SIG-M5 (cell line): ENCODE results near the gene ZNF408.
"Not testable (repeated sequence)": the region's sequence is repeated elsewhere in the genome, so short reads cannot be mapped to it uniquely, and the experiment has no call there.

Experiments used
- DNase-seq: peaks from one replicate; lab custom pipeline; 2025; lab: John Stamatoyannopoulos, UW

Gene ZNF408

GRCh38 chr11:46697723-46698122, 3.1 kb upstream of the ZNF408 start:
- DNase-seq, result no peak

DNA sequence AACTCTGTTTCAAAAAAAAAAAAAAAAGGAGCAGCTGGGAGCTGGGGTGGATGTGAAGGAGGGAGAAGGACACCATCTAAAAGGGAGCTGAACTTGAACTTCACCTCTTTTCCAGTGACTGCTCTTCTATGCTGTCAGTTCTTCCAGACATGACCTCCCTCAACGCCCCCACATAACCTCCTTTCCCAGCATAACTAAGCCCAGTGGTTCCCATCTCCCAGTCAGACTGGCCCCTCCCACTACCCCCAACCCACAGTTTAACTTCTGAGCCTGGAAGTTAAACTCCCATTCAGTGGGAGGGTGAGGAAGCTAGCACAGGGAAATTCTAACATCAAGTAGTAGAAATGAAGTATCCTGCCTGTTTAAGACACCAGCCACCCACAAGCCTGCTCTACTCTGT, 2.2 kb upstream of the ZNF408 start:
- DNase-seq, result no peak

GRCh38 chr11:46701078-46701654, 335 bp downstream of the ZNF408 start:
- DNase-seq, result no peak

DNA sequence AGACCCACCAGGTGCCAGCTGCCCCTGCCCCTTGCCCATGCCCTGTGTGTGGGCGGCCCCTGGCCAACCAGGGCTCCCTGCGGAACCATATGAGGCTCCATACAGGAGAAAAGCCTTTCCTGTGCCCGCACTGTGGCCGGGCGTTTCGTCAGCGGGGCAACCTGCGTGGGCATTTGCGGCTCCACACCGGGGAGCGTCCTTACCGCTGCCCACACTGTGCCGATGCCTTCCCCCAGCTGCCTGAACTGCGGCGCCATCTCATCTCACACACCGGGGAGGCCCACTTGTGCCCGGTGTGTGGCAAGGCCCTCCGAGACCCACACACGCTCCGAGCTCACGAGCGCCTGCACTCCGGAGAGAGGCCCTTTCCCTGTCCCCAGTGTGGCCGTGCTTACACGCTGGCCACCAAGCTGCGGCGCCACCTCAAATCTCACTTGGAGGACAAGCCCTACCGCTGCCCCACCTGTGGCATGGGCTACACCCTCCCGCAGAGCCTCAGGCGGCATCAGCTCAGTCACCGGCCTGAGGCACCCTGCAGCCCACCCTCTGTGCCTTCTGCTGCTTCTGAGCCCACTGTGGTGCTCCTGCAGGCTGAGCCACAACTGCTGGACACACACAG, 4.3 kb downstream of the ZNF408 start:
- DNase-seq, result no peak

DNA sequence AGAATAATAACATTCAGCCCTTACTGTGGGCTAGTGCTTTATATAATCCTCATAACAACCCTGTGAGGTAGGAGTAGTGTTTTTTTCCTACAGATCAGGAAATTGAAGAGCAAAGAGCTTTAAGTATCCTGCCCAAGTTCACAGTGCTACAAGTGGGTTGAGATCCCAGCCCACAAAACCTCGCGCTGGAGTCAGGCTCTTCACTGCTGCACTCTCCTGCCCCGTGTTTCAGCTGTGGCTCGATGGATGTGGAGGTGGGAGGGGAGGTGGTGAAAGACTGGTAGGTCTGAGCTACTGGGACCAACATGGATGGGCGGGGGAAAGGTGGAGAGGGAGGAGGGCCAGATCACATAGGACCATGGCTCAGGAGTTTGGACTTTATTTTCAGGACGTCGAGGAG, 6.1 kb downstream of the ZNF408 start:
- DNase-seq, result no peak

DNA sequence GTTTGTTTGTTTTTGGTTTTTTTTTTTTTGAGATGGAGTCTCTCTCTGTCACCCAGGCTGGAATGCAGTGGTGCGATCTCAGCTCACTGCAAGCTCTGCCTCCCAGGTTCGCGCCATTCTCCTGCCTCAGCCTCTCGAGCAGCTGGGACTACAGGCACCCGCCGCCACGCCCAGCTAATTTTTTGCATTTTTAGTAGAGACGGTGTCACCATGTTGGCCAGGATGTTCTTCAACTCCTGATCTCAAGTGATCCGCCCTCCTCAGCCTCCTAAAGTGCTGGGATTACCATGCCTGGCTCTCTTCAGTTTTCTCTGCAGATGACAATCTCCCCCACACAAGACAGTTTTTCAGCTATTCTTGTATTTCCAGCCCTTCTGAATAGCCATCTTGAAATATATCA, 8.5 kb downstream of the ZNF408 start:
- not testable (repeated sequence) for DNase-seq

DNA sequence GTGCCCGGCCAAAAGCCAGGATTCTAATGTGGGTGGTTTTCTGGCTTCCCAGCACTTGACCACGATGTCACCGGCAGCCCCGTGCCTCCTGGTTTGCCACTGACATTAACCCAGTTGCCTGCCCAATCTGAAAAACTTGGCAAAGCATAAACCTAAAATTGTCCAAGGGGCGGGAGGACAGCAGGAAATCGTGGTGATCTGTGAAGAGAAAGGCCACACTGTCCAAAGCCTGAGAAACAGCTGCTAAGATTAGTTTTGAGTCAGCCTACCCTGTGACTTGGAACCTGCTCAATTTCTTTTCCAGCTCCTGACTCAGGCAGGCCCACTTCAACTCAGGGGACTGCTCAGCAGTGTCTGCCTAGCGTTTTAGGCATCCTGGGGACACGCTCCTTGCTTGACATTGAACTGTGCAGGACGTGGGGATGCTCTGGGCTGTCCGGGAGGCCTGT, 10.0 kb downstream of the ZNF408 start:
- no peak for DNase-seq

- DNase-seq, result no peak
These were observed 10.5 kb downstream of the ZNF408 start for GRCh38 chr11:46711303-46711702.

DNA sequence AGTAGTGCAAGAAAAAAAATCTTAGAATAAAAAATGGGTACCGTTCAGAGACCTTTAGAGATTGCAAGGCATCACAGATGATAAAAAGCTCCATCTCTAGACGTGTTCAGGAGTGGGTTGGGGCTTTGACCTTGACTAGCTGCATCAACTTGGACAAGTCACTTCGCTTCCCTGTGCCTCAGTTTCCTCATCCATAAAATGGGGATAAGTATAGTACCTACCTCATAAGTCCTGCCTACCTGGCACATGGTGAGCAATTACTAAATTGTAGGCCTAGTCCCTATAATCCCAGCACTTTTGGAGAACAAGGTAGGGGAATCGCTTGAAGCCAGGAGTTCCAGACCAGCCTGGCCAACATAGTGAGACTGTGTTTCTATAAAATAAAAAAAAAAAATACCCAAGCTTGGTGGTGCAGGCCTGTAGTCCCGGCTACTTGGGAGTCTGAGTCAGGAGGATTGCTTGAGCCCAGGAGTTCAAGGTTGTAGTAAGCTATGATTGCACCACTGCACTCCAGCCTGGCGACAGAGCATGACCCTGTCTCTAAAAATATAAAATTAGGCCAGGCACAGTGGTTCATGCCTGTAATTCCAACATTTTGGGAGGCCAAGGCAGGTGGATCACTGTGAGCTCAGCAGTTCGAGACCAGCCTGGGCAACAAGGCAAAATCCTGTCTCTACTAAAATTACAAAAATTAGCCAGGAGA, 12.2 kb downstream of the ZNF408 start:
- no peak for DNase-seq

- DNase-seq, result not testable (repeated sequence)
These were observed 17.0 kb downstream of the ZNF408 start for GRCh38 chr11:46717825-46718154.

GRCh38 chr11:46718155-46719019, 17.6 kb downstream of the ZNF408 start:
- DNase-seq, result no peak

GRCh38 chr11:46719048-46719542, 18.3 kb downstream of the ZNF408 start, which contains the start of gene F2:
TSS of gene F2 (plus strand) at chr11:46719213. CDS start at chr11:46719236, 23 bp downstream.
- no peak for DNase-seq

- no peak for DNase-seq
These were observed 18.9 kb downstream of the ZNF408 start for GRCh38 chr11:46719543-46720218.

- no peak for DNase-seq
These were observed 20.5 kb downstream of the ZNF408 start for GRCh38 chr11:46721286-46721685.

- DNase-seq, result no peak
These were observed 21.9 kb downstream of the ZNF408 start for GRCh38 chr11:46722566-46723358.

GRCh38 chr11:46723359-46723680, 22.5 kb downstream of the ZNF408 start:
- DNase-seq, result no peak

DNA sequence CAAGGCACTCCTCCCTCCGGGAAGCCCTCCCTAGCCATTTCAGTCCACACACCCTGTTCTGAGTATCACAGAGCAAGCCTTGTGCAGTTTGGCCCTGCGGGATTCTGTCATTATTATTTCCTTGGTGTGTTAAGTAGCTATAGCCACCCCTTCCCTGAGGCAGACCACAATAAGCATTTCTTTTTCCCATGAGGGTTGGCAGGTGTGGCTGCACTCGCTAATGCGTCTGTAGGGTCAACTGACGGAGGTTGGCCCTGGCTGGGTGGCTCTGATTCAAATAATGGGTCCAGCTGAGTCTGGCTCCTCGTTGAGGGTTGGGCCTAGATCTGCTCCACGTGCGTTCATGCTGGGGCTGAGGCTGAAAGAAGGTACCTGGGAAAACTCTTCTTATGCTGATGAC, 23.3 kb downstream of the ZNF408 start:
- DNase-seq, result no peak

DNA sequence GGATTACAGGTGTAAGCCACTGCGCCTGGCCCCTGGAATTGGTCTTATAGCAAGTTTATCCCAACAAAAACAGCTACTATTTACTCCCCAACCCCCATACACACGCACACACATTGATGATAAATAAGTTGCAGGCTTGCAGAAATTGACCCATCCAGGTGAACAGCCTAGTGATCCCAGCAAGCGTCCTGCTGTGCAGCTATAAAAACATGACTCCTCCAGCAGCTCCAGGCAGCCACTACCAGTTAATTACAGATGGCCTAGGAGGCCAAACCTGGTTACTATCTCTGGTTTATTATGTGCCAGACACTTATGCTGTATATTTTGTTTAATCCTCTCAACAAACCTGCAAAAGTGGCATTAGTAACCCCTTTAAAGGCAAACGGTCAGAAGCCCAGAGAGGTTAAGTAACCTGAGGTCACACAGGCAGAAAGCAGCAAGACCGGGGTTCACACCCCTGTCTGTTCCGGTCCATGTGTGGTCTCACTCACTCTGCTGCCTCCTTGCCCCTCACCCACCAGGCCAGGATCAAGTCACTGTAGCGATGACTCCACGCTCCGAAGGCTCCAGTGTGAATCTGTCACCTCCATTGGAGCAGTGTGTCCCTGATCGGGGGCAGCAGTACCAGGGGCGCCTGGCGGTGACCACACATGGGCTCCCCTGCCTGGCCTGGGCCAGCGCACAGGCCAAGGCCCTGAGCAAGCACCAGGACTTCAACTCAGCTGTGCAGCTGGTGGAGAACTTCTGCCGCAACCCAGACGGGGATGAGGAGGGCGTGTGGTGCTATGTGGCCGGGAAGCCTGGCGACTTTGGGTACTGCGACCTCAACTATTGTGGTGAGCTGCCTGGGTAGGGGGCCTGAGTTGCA, 24.7 kb downstream of the ZNF408 start:
- DNase-seq, result no peak

GRCh38 chr11:46726206-46726862, 25.5 kb downstream of the ZNF408 start:
- DNase-seq, result no peak
